Ascending aorta (tissue), 2 donors: ENCODE results near the gene SLC30A4. TPM values are rescaled to one million over a fixed set of nuclear protein-coding genes. Genes with fewer than 3 reads are reported as not detected.

ENCODE experiments used
- DNase-seq, 2 donors: peaks; one replicate each; pipeline ENCODE4 v3.0.0-alpha.2; 2019; ENCODE audit warnings: low spot score in 2 of 2
- H3K27ac ChIP-seq, 2 donors: fragments of 200-600 bp; sonication (generic); one replicate each; pipeline ENCODE4 v1.5.1; 2016 to 2017; ENCODE audit warnings: mild to moderate bottlenecking in 1 of 2
- H3K27me3 ChIP-seq: fragments of 200-600 bp; sonication (generic); one replicate; pipeline ENCODE4 v1.5.1; 2017
- H3K36me3 ChIP-seq, 2 donors: fragments of 200-600 bp; sonication (generic); one replicate each; pipeline ENCODE4 v1.5.1; 2016
- H3K4me1 ChIP-seq, 2 donors: fragments of 200-600 bp; sonication (generic); one replicate each; pipeline ENCODE4 v1.5.1; 2016 to 2017; ENCODE audit warnings: mild to moderate bottlenecking in 1 of 2
- H3K4me3 ChIP-seq, 2 donors: fragments of 200-600 bp; sonication (generic); one replicate each; pipeline ENCODE4 v1.5.1; 2016 to 2017; ENCODE audit warnings: mild to moderate bottlenecking in 1 of 2
- H3K9me3 ChIP-seq, 2 donors: fragments of 200-600 bp; sonication (generic); one replicate each; pipeline ENCODE4 v1.5.1; 2016
- CTCF ChIP-seq, 3 experiments: fragments of 200-600 bp in 2 of 3; fragments of 450-650 bp in 1 of 3; sonication (generic) in 2 of 3; IDR thresholded peaks; one replicate each; pipeline ENCODE4 v1.5.1; 2016 to 2019; ENCODE audit warnings: antibody characterized with exemption in 3 of 3, mild to moderate bottlenecking in 1 of 3, moderate library complexity in 1 of 3
- intact Hi-C: fragments of 100-400 bp; cut with DNase I; formaldehyde crosslinking; loops from one replicate; pipeline ENCODE4 v1.15.1; 2023
- total RNA-seq: library from RNA; depleted of rRNA; stranded (reverse); fragments of >200 nt; gene quantifications from one replicate; pipeline ENCODE4 v1.1.0, GENCODE V29; 2016

SLC30A4 gene
- total RNA-seq, 1 donor from 2014 or later: 3.4 TPM

- no peak for TF ChIP-seq CTCF (IDR thresholded peaks at IDR 0.05)
- Histone ChIP-seq H3K27me3 (no peaks in the 10 kb centered on the region), H3K36me3 (peaks cover 0 to 3% of the 10 kb centered on the region in 2 donors), H3K9me3 (no peaks in the 10 kb centered on the region), H3K27ac (no peak overlapping the region), H3K4me1 (no peaks in the 10 kb centered on the region), H3K4me3 (no peak overlapping the region)
- intact Hi-C loops: no loop called here
- no peak for DNase-seq
Measured at GRCh38 chr15:45498701-45499100, 23.9 kb downstream of the SLC30A4 start.

GRCh38 chr15:45497261-45497660 is 25.3 kb downstream of the SLC30A4 start:
- H3K36me3 ChIP-seq: no peaks in the 10 kb centered on the region
- H3K4me3 ChIP-seq: no peak overlapping the region
- intact Hi-C loops: no loop called here
- no peak for DNase-seq
- no peaks in the 10 kb centered on the region for H3K27me3 ChIP-seq
- H3K9me3 ChIP-seq: no peaks in the 10 kb centered on the region
- H3K27ac ChIP-seq: no peak overlapping the region
- no peak for TF ChIP-seq CTCF (IDR thresholded peaks at IDR 0.05)
- no peaks in the 10 kb centered on the region for H3K4me1 ChIP-seq

- no peak overlapping the region for H3K27ac ChIP-seq
Measured at GRCh38 chr15:45496658-45497057, 25.9 kb downstream of the SLC30A4 start.

GRCh38 chr15:45495588-45495987 is 27.0 kb downstream of the SLC30A4 start:
- Histone ChIP-seq H3K36me3 (peaks cover 0 to 4% of the 10 kb centered on the region in 2 donors), H3K9me3 (no peaks in the 10 kb centered on the region), H3K4me3 (no peak overlapping the region), H3K27me3 (no peaks in the 10 kb centered on the region), H3K27ac (no peak overlapping the region), H3K4me1 (no peaks in the 10 kb centered on the region)
- TF ChIP-seq CTCF (IDR thresholded peaks at IDR 0.05): no peak
- no peak for DNase-seq
- intact Hi-C loops: no loop called here

More at GRCh38 chr15:45496658-45497057, 25.9 kb downstream of the SLC30A4 start:
- Histone ChIP-seq H3K4me3 (no peak overlapping the region), H3K36me3 (no peaks in the 10 kb centered on the region), H3K9me3 (no peaks in the 10 kb centered on the region), H3K4me1 (no peaks in the 10 kb centered on the region), H3K27me3 (no peaks in the 10 kb centered on the region)
- intact Hi-C loops: no loop called here
- TF ChIP-seq CTCF (IDR thresholded peaks at IDR 0.05): no peak
- DNase-seq: no peak

- H3K36me3 ChIP-seq: peaks cover 16 to 17% of the 10 kb centered on the region in 2 donors
- no peaks in the 10 kb centered on the region for H3K4me1 ChIP-seq
- no peaks in the 10 kb centered on the region for H3K9me3 ChIP-seq
Measured at GRCh38 chr15:45489690-45490238, 32.8 kb downstream of the SLC30A4 start.

More at GRCh38 chr15:45489690-45490238, 32.8 kb downstream of the SLC30A4 start:
- DNase-seq: no peak
- Histone ChIP-seq H3K4me3 (no peak overlapping the region), H3K27ac (no peak overlapping the region), H3K27me3 (no peaks in the 10 kb centered on the region)
- TF ChIP-seq CTCF (IDR thresholded peaks at IDR 0.05): no peak
- intact Hi-C loops: no loop called here
